ENCODE results near the gene AKT1S1. TPM values are rescaled to one million over a fixed set of nuclear protein-coding genes. Genes with fewer than 3 reads are reported as not detected.

Gene AKT1S1
- total and polyA plus RNA-seq, 2 of the 13 experiments (the other 11 are each of a cell fraction or from before 2014, with no cell fraction given) = 13.5 to 27.8 TPM

DNA sequence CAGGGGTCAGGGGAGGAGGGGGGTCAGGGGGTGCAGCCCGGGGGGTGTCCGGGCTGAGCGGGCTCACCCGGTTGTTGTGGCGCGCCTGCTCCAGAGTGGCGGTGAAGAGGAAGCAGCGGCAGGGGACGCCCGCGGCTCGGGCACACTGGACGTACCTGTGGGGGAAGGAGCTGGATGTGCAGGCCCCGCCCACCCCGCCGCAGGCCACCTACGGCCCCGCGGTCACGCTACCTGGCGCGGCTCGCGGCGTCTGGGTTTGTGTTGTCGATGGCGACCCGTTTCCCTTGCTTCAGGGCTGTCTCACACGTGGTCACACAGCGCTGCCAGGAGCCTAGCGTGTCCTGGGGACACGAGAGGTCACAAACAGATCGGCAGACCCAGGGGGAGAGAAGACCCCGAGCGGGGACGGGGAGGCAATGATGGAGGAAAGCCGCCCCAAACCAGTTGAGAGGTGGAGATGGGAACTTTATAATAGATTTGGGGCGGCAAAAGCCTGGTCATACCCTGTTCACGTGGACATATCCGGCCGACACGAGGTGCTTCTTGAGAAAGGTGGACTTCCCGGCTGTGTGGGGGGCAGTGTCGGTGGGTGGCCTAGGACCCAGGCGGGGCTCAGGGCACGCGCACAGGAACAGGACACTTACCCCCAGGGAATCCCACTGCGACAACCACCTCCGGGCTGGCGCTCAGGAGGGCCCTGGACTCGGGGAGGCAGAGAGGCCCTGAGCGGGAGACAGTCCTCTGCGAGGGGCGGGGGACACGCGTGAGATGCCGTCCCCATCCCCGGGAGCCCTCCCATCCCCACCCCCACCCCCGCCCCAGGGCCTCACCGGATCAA, 15.4 kb downstream of the AKT1S1 start (continued):
- TF ChIP-seq ZBTB46 (CRISPR knock-in tag; IDR thresholded peaks at IDR 0.05; ENCODE audit: borderline replicate concordance) (no peak), ZBTB38 (CRISPR knock-in tag; IDR thresholded peaks at IDR 0.05) (peak; percentile 61; the same call in 1 of the 2 replicates), AKAP8 (CRISPR knock-in tag; IDR thresholded peaks at IDR 0.05) (peak; percentile 70; the same call in 1 of the 2 replicates), SETDB1 (CRISPR knock-in tag; IDR thresholded peaks at IDR 0.05; ENCODE audit: borderline replicate concordance) (no peak), ZNF570 (CRISPR knock-in tag; IDR thresholded peaks at IDR 0.05; ENCODE audit: borderline replicate concordance) (no peak), TCF7 (IDR thresholded peaks at IDR 0.05; ENCODE audit: low read depth) (no peak), RBFOX2 (IDR thresholded peaks at IDR 0.05; ENCODE audit: low read depth, low read length) (peak; percentile 62; the same call in 1 of the 2 replicates), ZNF792 (CRISPR knock-in tag; IDR thresholded peaks at IDR 0.05) (no peak), LCORL (IDR thresholded peaks at IDR 0.05) (no peak), LCORL (CRISPR knock-in tag; IDR thresholded peaks at IDR 0.05) (no peak), ZSCAN22 (CRISPR knock-in tag; IDR thresholded peaks at IDR 0.05) (no peak), AGO2 (optimal IDR thresholded peaks at IDR 0.05; ENCODE audit: low read depth, low read length) (peak; percentile 54), ZKSCAN5 (CRISPR knock-in tag; IDR thresholded peaks at IDR 0.05) (no peak), ZNF687 (CRISPR knock-in tag; IDR thresholded peaks at IDR 0.05) (0 out of 2 replicates have a peak, but pooled peaks have one; percentile 9), NKX3-1 (CRISPR knock-in tag; IDR thresholded peaks at IDR 0.05) (no peak), YEATS4 (CRISPR knock-in tag; IDR thresholded peaks at IDR 0.05; ENCODE audit: borderline replicate concordance) (no peak), AGO1 (IDR thresholded peaks at IDR 0.05; ENCODE audit: low read depth, low read length, poor library complexity, severe bottlenecking) (peak; percentile 36)
